VCaP (cell line): ENCODE data around the gene PRR11.
A peak's percentile ranks its signal among the peaks of the same experiment; 100 is the strongest.
"Not testable (repeated sequence)": the region's sequence is repeated elsewhere in the genome, so short reads cannot be mapped to it uniquely, and the experiment has no call there.

ENCODE experiments used
- H3K27ac ChIP-seq: fragments of 450-650 bp; 2 replicates; pipeline ENCODE4 v1.5.1; 2017
- CTCF ChIP-seq: fragments of 450-650 bp; conservative IDR thresholded peaks from 2 replicates; pipeline ENCODE4 v1.5.1; 2017; ENCODE audit warnings: mild to moderate bottlenecking, moderate library complexity

Gene PRR11

GRCh38 chr17:59221159-59221847 is 65.8 kb downstream of the PRR11 start:
- TF ChIP-seq CTCF, result no peak
- peak overlapping the region; percentile 97 for H3K27ac ChIP-seq

GRCh38 chr17:59223813-59224212 is 68.3 kb downstream of the PRR11 start:
- no peak for TF ChIP-seq CTCF
- H3K27ac ChIP-seq, result no peak overlapping the region

- not testable (repeated sequence) for H3K27ac ChIP-seq
Observed at GRCh38 chr17:59228588-59228987, 73.0 kb downstream of the PRR11 start.

- TF ChIP-seq CTCF, result no peak
- H3K27ac ChIP-seq, result no peak overlapping the region
Observed at GRCh38 chr17:59230764-59231163, 75.2 kb downstream of the PRR11 start.

GRCh38 chr17:59234631-59235030 is 79.1 kb downstream of the PRR11 start:
- no peak for TF ChIP-seq CTCF
- no peak overlapping the region for H3K27ac ChIP-seq

- no peak for TF ChIP-seq CTCF
- H3K27ac ChIP-seq, result 0 out of 2 replicates have a peak overlapping the region, but pooled peaks have one; percentile 2
Observed at GRCh38 chr17:59238906-59239305, 83.4 kb downstream of the PRR11 start.

GRCh38 chr17:59244081-59244480 is 88.5 kb downstream of the PRR11 start:
- no peak for TF ChIP-seq CTCF
- H3K27ac ChIP-seq, result no peak overlapping the region
